ENCODE results near the gene LRRC27. TPM values are rescaled to one million over a fixed set of nuclear protein-coding genes. Genes with fewer than 3 reads are reported as not detected.

LRRC27 gene
- total and polyA plus RNA-seq, 2 of the 4 experiments (the other 2 are of a cell fraction) = 3.8 to 5.3 TPM

GRCh38 chr10:132417257-132417910 lies 85.4 kb downstream of the LRRC27 start:
- Histone ChIP-seq H3K14ac (replicated peaks; ENCODE audit: low read depth, low read length) (no peak overlapping the region), H2BK5ac (ENCODE audit: low read depth, low read length, poor library complexity, severe bottlenecking) (no peak overlapping the region), H3K9me3 (ENCODE audit: control insufficient read depth, insufficient read depth, low read length) (no peaks in the 10 kb centered on the region), H3K27me3 (ENCODE audit: control insufficient read depth, insufficient read depth, low read length) (no peaks in the 10 kb centered on the region), H3K4me3 (ENCODE audit: insufficient read depth, low read depth, low read length) (no peak overlapping the region), H3K4me2 (ENCODE audit: low read depth, low read length) (no peak overlapping the region), H3K9me1 (ENCODE audit: insufficient read depth, low read length) (peaks cover 9% of the 10 kb centered on the region), H2BK20ac (ENCODE audit: low read depth, low read length) (no peak overlapping the region), H4K20me1 (ENCODE audit: insufficient read depth, low read length) (peaks cover 6% of the 10 kb centered on the region), H2AK9ac (replicated peaks; ENCODE audit: low read depth, low read length, poor library complexity) (no peak overlapping the region), H3K9ac (ENCODE audit: low read depth, low read length) (no peak overlapping the region), H3K79me1 (ENCODE audit: low read depth in 1 of 2, low read length in 2 of 2) (peaks cover 0 to 9% of the 10 kb centered on the region in 2 experiments; a peak in 2 of 4 replicates), H3K56ac (ENCODE audit: extremely low read depth, insufficient read depth, low read length) (no peak overlapping the region), H2AK5ac (ENCODE audit: low read depth, low read length) (no peak overlapping the region), H2AFZ (replicated peaks; ENCODE audit: low read length, poor library complexity) (no peak overlapping the region), H3K36me3 (ENCODE audit: control insufficient read depth, insufficient read depth, low read length) (no peaks in the 10 kb centered on the region), H3K23ac (ENCODE audit: low read depth, low read length) (no peak overlapping the region), H3K18ac (ENCODE audit: low read depth, low read length) (no peak overlapping the region), H3K4me1 (ENCODE audit: control insufficient read depth, insufficient read depth, low read length) (peaks cover 9% of the 10 kb centered on the region), H2BK15ac (ENCODE audit: low read depth, low read length) (no peak overlapping the region), H3K27ac (ENCODE audit: insufficient read depth, low read length) (no peak overlapping the region), H3K4ac (ENCODE audit: low read depth, low read length) (no peak overlapping the region), H2BK120ac (ENCODE audit: low read depth, low read length) (no peak overlapping the region), H4K5ac (ENCODE audit: low read depth, low read length) (no peak overlapping the region), H4K8ac (ENCODE audit: low read depth in 2 of 2, low read length in 2 of 2) (no peak overlapping the region), H4K91ac (ENCODE audit: insufficient read depth, low read depth, low read length) (no peak overlapping the region)
- 90% methylated on average over 13 of the region's 26 CpGs; no CpG with 5 or more reads in 1 of the 2 experiments for WGBS, 2 experiments (ENCODE audit: extremely low coverage in 2 of 2, insufficient read length in 1 of 2)
- CTCF ChIA-PET = no interaction called here
- dilution Hi-C loops (cut with HindIII; ENCODE audit: low sequenced_read_pairs, unreplicated experiment) = no loop called here
- ATAC-seq (ENCODE audit: low read depth) = no peak
- TF ChIP-seq MAZ (IDR thresholded peaks at IDR 0.05; ENCODE audit: borderline replicate concordance, low read depth, low read length) = no peak
- no peak for DNase-seq
- in situ Hi-C loops (cut with MboI; ENCODE audit: low sequenced_read_pairs) = no loop called here
- intact Hi-C loops (cut with micrococcal nuclease) = no loop called here
- POLR2A ChIA-PET (ENCODE audit: unreplicated experiment) = no interaction called here
- BruUV-seq (replicated peaks) = no TSS peak
